ENCODE data around the gene NRG2.
A peak's percentile ranks its signal among the peaks of the same experiment; 100 is the strongest.

NRG2 gene

GRCh38 chr5:140042643-140043507 is at the start of gene NRG2:
NRG2 (minus strand) TSS chr5:140043299.
- H3K4me3 ChIP-seq (ENCODE audit: low read depth, low read length) = peak within 1 kb of the TSS; percentile 89
- peak; percentile 88 for DNase-seq (ENCODE audit: low read depth)
- TF ChIP-seq CTCF (IDR thresholded peaks at IDR 0.05; ENCODE audit: insufficient read depth, low read depth, low read length, missing control alignments) = peak; percentile 71

GRCh38 chr5:140090251-140090650 is 47.2 kb upstream of the NRG2 start:
- TF ChIP-seq CTCF (IDR thresholded peaks at IDR 0.05; ENCODE audit: insufficient read depth, low read depth, low read length, missing control alignments) = no peak
- no peak for DNase-seq (ENCODE audit: low read depth)
- no peak overlapping the region for H3K4me3 ChIP-seq (ENCODE audit: low read depth, low read length)

- H3K4me3 ChIP-seq (ENCODE audit: low read depth, low read length) = no peak overlapping the region
- DNase-seq (ENCODE audit: low read depth) = no peak
- no peak for TF ChIP-seq CTCF (IDR thresholded peaks at IDR 0.05; ENCODE audit: insufficient read depth, low read depth, low read length, missing control alignments)
Measured at GRCh38 chr5:140084541-140084940, 41.4 kb upstream of the NRG2 start.

GRCh38 chr5:140083650-140084049 is 40.6 kb upstream of the NRG2 start:
- DNase-seq (ENCODE audit: low read depth) = no peak
- H3K4me3 ChIP-seq (ENCODE audit: low read depth, low read length) = no peak overlapping the region
- TF ChIP-seq CTCF (IDR thresholded peaks at IDR 0.05; ENCODE audit: insufficient read depth, low read depth, low read length, missing control alignments) = no peak

GRCh38 chr5:140083120-140083519 is 40.0 kb upstream of the NRG2 start:
- no peak overlapping the region for H3K4me3 ChIP-seq (ENCODE audit: low read depth, low read length)
- TF ChIP-seq CTCF (IDR thresholded peaks at IDR 0.05; ENCODE audit: insufficient read depth, low read depth, low read length, missing control alignments) = no peak
- DNase-seq (ENCODE audit: low read depth) = no peak

- no peak for TF ChIP-seq CTCF (IDR thresholded peaks at IDR 0.05; ENCODE audit: insufficient read depth, low read depth, low read length, missing control alignments)
- DNase-seq (ENCODE audit: low read depth) = no peak
- H3K4me3 ChIP-seq (ENCODE audit: low read depth, low read length) = no peak overlapping the region
Measured at GRCh38 chr5:140076788-140077187, 33.7 kb upstream of the NRG2 start.

GRCh38 chr5:140076142-140076541 is 33.0 kb upstream of the NRG2 start:
- TF ChIP-seq CTCF (IDR thresholded peaks at IDR 0.05; ENCODE audit: insufficient read depth, low read depth, low read length, missing control alignments) = no peak
- H3K4me3 ChIP-seq (ENCODE audit: low read depth, low read length) = no peak overlapping the region
- DNase-seq (ENCODE audit: low read depth) = no peak

Data from GM12865 (cell line).